ENCODE results near the gene ZNF84.
A peak's percentile ranks its signal among the peaks of the same experiment; 100 is the strongest.

Gene ZNF84

DNA sequence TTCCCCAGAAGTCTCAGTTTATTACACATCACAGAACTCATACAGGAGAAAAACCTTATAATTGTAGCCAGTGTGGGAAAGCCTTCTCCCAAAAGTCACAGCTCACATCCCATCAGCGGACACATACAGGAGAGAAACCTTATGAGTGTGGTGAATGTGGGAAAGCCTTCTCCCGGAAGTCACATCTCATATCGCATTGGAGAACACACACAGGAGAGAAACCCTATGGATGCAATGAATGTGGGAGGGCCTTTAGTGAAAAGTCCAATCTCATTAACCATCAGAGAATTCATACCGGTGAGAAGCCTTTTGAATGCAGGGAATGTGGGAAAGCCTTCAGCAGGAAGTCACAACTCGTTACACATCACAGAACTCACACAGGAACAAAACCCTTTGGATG lies 20.1 kb downstream of the ZNF84 start:
- DNase-seq (ENCODE audit: low spot score): no peak
- TF ChIP-seq, protein P1, sequence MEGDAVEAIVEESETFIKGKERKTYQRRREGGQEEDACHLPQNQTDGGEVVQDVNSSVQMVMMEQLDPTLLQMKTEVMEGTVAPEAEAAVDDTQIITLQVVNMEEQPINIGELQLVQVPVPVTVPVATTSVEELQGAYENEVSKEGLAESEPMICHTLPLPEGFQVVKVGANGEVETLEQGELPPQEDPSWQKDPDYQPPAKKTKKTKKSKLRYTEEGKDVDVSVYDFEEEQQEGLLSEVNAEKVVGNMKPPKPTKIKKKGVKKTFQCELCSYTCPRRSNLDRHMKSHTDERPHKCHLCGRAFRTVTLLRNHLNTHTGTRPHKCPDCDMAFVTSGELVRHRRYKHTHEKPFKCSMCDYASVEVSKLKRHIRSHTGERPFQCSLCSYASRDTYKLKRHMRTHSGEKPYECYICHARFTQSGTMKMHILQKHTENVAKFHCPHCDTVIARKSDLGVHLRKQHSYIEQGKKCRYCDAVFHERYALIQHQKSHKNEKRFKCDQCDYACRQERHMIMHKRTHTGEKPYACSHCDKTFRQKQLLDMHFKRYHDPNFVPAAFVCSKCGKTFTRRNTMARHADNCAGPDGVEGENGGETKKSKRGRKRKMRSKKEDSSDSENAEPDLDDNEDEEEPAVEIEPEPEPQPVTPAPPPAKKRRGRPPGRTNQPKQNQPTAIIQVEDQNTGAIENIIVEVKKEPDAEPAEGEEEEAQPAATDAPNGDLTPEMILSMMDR (IDR thresholded peaks at IDR 0.05; ENCODE audit: extremely low read depth, missing control alignments): no peak

DNA sequence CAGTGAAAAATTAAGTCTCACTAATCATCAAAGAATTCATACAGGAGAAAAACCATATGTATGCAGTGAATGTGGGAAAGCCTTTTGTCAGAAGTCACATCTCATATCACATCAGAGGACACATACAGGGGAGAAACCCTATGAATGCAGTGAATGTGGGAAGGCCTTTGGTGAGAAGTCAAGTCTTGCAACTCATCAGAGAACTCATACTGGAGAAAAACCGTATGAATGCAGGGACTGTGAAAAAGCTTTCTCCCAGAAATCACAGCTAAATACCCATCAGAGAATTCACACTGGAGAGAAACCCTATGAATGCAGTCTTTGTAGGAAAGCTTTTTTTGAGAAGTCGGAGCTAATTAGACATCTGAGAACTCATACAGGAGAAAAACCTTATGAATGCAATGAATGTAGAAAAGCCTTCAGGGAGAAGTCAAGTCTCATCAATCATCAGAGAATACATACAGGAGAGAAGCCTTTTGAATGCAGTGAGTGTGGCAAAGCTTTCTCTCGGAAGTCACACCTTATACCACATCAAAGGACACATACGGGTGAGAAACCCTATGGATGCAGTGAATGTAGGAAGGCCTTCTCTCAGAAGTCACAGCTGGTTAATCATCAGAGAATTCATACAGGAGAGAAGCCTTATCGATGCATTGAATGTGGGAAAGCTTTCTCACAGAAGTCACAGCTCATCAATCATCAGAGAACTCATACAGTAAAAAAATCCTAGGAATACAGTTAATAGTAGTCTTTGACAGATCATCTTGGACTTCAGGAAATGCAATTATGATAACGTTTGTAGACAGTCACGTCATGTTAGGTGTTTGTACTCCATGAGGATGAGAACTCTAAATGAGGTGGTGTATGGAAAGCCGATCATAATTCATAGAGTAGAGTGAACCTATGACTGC lies 21.1 kb downstream of the ZNF84 start:
- no peak for DNase-seq (ENCODE audit: low spot score)
- TF ChIP-seq, protein P1 (IDR thresholded peaks at IDR 0.05; ENCODE audit: extremely low read depth, missing control alignments): no peak

DNA sequence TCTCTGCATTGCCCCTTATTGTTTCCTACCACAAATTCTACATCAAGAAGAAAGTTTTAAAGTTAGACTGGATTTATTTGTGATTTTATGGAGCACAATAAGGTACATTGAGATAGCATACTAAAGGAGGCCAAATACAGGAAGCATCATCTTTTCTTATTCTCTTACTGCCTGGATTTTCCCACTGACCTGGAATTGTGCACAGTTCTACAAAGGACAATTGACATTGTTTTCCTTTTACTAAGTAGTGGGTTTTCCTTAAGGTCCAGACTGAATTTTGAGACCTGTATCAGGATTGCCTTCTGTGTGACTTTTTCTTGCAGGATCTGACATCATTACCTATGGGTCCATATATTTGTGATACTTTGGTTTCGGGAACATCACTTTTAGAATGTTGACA lies 24.6 kb downstream of the ZNF84 start:
- TF ChIP-seq, protein P1 (IDR thresholded peaks at IDR 0.05; ENCODE audit: extremely low read depth, missing control alignments): no peak
- DNase-seq (ENCODE audit: low spot score): no peak

DNA sequence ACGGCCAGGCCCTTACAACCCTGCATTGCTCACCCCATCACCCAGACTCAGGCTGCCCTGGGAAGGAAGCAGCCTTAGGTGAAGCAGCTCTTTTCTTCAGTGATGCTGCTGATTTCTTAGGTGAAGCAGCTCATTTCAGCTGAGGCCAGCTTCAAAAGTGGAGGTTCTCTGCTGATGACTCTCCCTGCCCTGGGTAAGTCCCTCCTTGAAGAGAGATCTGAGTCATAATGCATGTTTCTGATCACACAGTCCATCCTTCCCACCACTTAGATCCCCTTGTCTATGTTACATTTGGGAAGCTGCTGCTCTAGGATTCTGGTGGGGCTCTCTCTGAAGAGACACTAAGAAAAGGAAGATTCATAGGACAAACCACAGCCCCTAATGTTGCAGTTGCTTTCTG lies 26.2 kb downstream of the ZNF84 start:
- no peak for DNase-seq (ENCODE audit: low spot score)
- TF ChIP-seq, protein P1 (IDR thresholded peaks at IDR 0.05; ENCODE audit: extremely low read depth, missing control alignments): no peak

DNA sequence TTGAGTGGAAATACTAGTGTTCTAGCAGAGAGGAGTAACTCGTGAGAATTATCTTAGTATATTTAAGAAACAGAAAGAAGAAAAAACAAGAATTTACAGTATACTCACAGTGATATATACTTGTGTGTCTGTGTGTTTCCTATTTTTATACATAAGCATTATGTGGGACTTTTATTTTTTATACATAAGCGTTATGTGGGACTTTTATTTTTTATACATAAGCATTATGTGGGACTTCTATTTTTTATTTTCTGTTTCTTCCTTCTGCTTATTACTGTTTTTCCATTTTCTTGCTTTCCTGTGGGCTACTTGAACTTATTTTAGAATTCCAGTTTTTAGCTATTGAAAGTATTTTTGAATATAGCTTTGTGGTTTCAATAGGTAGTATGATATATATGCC lies 36.5 kb downstream of the ZNF84 start:
- DNase-seq (ENCODE audit: low spot score): no peak
- TF ChIP-seq, protein P1 (IDR thresholded peaks at IDR 0.05; ENCODE audit: extremely low read depth, missing control alignments): no peak

DNA sequence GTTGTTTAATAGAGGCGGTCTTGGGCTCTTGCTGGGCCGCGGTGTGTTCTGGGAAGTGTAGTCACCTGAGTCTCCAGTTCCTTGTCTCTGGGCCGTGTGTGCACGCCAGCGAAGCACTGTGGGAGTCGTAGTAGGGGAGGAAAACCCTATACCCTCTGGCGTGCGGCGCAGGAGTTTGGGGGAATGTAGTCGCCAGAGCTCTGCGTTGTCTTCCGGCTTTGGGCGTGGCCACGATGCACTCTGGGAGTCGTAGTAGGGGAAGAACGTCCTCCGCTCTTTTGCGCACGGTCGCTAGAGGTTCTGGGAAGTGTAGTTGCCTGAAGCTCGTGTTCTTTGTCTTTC lies 42.7 kb downstream of the ZNF84 start:
- peak; percentile 84 for DNase-seq (ENCODE audit: low spot score)

More for the DNA sequence above, 42.7 kb downstream of the ZNF84 start:
- TF ChIP-seq, protein P1 (IDR thresholded peaks at IDR 0.05; ENCODE audit: extremely low read depth, missing control alignments): no peak

Measured in GM20000 (cell line).